Mammary epithelial cell (primary cell): ENCODE data around the gene NARF.

Source experiments
- EZH2 ChIP-seq: IDR thresholded peaks from 2 replicates; pipeline ENCODE4 v1.6.1; 2012; ENCODE audit warnings: low read length, inconsistent platforms, borderline replicate concordance
- TF ChIP-seq, protein P1 (sequence below), 2 donors: IDR thresholded peaks in 1 of 2; conservative IDR thresholded peaks in 1 of 2; 2 replicates each; pipeline ENCODE4 v1.5.1; 2011 to 2012; ENCODE audit warnings: inconsistent platforms in 2 of 2, low read length in 2 of 2, mild to moderate bottlenecking in 2 of 2, control low read depth in 1 of 2, low read depth in 1 of 2; ENCODE audit not compliant: insufficient read depth in 1 of 2; ENCODE audit errors: extremely low read depth in 1 of 2

DNA sequence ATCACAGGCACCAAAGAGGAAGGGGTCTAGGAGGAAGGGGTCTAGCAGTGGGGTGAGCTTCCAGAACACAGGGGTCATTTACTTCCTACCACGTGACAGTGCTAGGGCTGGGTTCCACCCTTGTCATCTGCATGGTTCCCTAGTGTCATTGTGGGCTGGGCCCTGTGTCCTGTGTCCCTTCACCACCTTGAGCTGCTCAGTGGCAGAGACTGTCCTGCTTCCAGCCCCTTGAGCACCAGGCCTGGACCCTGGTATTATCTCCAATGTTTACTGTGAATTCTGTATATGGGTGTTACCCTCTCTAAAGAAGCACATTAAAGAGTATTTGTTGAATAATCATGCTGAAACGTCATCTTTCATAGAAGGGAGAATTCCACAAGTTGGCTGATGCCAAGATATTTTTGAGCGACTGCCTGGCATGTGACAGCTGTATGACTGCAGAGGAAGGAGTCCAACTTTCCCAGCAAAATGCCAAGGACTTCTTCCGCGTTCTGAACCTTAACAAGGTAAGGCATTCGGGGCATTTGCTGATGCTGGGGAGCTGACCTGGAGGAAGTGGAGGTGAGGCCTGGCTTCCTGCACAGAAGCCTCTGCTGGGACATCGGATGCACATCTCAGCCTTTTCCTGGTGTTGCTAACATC, 5.5 kb downstream of the NARF start:
- TF ChIP-seq, protein P1, sequence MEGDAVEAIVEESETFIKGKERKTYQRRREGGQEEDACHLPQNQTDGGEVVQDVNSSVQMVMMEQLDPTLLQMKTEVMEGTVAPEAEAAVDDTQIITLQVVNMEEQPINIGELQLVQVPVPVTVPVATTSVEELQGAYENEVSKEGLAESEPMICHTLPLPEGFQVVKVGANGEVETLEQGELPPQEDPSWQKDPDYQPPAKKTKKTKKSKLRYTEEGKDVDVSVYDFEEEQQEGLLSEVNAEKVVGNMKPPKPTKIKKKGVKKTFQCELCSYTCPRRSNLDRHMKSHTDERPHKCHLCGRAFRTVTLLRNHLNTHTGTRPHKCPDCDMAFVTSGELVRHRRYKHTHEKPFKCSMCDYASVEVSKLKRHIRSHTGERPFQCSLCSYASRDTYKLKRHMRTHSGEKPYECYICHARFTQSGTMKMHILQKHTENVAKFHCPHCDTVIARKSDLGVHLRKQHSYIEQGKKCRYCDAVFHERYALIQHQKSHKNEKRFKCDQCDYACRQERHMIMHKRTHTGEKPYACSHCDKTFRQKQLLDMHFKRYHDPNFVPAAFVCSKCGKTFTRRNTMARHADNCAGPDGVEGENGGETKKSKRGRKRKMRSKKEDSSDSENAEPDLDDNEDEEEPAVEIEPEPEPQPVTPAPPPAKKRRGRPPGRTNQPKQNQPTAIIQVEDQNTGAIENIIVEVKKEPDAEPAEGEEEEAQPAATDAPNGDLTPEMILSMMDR (conservative IDR thresholded peaks at IDR 0.05 in 1 of 2, IDR thresholded peaks at IDR 0.05 in 1 of 2; ENCODE audit: extremely low read depth in 1 of 2, insufficient read depth in 1 of 2, low read depth in 1 of 2, low read length in 2 of 2): no peak
- no peak for TF ChIP-seq EZH2
